Iris pigment epithelial cell (primary cell): ENCODE data around the gene NDST4.
"Not testable (repeated sequence)": the region's sequence is repeated elsewhere in the genome, so short reads cannot be mapped to it uniquely, and the experiment has no call there.

Source experiments
- DNase-seq: peaks from one replicate; pipeline ENCODE4 v3.0.0-alpha.2; 2011; ENCODE audit warnings: low read depth

The NDST4 gene

GRCh38 chr4:115054836-115055235, 58.6 kb downstream of the NDST4 start:
- peak; percentile 0 for DNase-seq

- no peak for DNase-seq
Observed at GRCh38 chr4:115053313-115053712, 60.1 kb downstream of the NDST4 start.

GRCh38 chr4:115042496-115042895, 70.9 kb downstream of the NDST4 start:
- DNase-seq = no peak

GRCh38 chr4:115030281-115030680, 83.1 kb downstream of the NDST4 start:
- DNase-seq = no peak

- DNase-seq = no peak
Observed at GRCh38 chr4:115028682-115029410, 84.6 kb downstream of the NDST4 start.

GRCh38 chr4:114999880-115000279, 113.5 kb downstream of the NDST4 start:
- no peak for DNase-seq

- peak; percentile 18 for DNase-seq
Observed at GRCh38 chr4:114998316-114998715, 115.1 kb downstream of the NDST4 start.

- peak; percentile 3 for DNase-seq
Observed at GRCh38 chr4:114997576-114998247, 115.7 kb downstream of the NDST4 start.

- no peak for DNase-seq
Observed at GRCh38 chr4:114986133-114986532, 127.3 kb downstream of the NDST4 start.

- no peak for DNase-seq
Observed at GRCh38 chr4:114980932-114981708, 132.3 kb downstream of the NDST4 start.

GRCh38 chr4:114980399-114980798, 133.0 kb downstream of the NDST4 start:
- not testable (repeated sequence) for DNase-seq

GRCh38 chr4:114976901-114977300, 136.5 kb downstream of the NDST4 start:
- no peak for DNase-seq

- no peak for DNase-seq
Observed at GRCh38 chr4:114964026-114964425, 149.4 kb downstream of the NDST4 start.

- no peak for DNase-seq
Observed at GRCh38 chr4:114945616-114946015, 167.8 kb downstream of the NDST4 start.

- no peak for DNase-seq
Observed at GRCh38 chr4:114941503-114941902, 171.9 kb downstream of the NDST4 start.

GRCh38 chr4:114927881-114928280, 185.5 kb downstream of the NDST4 start:
- no peak for DNase-seq

- no peak for DNase-seq
Observed at GRCh38 chr4:114926583-114926982, 186.8 kb downstream of the NDST4 start.

GRCh38 chr4:114924311-114924710, 189.1 kb downstream of the NDST4 start:
- peak; percentile 0 for DNase-seq

GRCh38 chr4:114922592-114922933, 190.9 kb downstream of the NDST4 start:
- no peak for DNase-seq

GRCh38 chr4:114921790-114922591, 191.4 kb downstream of the NDST4 start:
- peak; percentile 0 for DNase-seq

- DNase-seq = no peak
Observed at GRCh38 chr4:114921191-114921590, 192.2 kb downstream of the NDST4 start.

- DNase-seq = peak; percentile 4
Observed at GRCh38 chr4:114911111-114911510, 202.3 kb downstream of the NDST4 start.
